IPS DF 6.9 (cell line): ENCODE data around the gene ZNF750.

Experiments used
- DNase-seq: peaks from one replicate; pipeline ENCODE4 v3.0.0-alpha.2; 2013; ENCODE audit warnings: low read depth, low spot score
- H3K27ac ChIP-seq: one replicate; pipeline ENCODE4 v1.5.1; 2013; ENCODE audit warnings: low read length, control low read depth
- H3K27me3 ChIP-seq: 2 replicates; pipeline ENCODE4 v1.6.1; 2013; ENCODE audit warnings: mild to moderate bottlenecking, low read length; ENCODE audit not compliant: control insufficient read depth, insufficient read depth
- H3K36me3 ChIP-seq: 2 replicates; pipeline ENCODE4 v1.6.1; 2013; ENCODE audit warnings: low read length; ENCODE audit not compliant: control insufficient read depth, insufficient read depth
- H3K4me1 ChIP-seq: 2 replicates; pipeline ENCODE4 v1.6.1; 2013; ENCODE audit warnings: low read length; ENCODE audit not compliant: control insufficient read depth, insufficient read depth
- H3K4me3 ChIP-seq: 2 replicates; pipeline ENCODE4 v1.5.1; 2013; ENCODE audit warnings: mild to moderate bottlenecking, low read length
- H3K9me3 ChIP-seq: 2 replicates; pipeline ENCODE4 v1.6.1; 2013; ENCODE audit warnings: low read length, inconsistent platforms; ENCODE audit not compliant: control insufficient read depth, insufficient read depth
- WGBS: extraction: QIAGEN DNeasy Blood & Tissue Kit; methylation state at CpG from one replicate; pipeline ENCODE4 v1.1.7; 2013; ENCODE audit warnings: mixed read lengths, missing lambda C conversion rate; ENCODE audit not compliant: insufficient read length, insufficient coverage; 5-methylcytosine and 5-hydroxymethylcytosine counted together

The ZNF750 gene

DNA sequence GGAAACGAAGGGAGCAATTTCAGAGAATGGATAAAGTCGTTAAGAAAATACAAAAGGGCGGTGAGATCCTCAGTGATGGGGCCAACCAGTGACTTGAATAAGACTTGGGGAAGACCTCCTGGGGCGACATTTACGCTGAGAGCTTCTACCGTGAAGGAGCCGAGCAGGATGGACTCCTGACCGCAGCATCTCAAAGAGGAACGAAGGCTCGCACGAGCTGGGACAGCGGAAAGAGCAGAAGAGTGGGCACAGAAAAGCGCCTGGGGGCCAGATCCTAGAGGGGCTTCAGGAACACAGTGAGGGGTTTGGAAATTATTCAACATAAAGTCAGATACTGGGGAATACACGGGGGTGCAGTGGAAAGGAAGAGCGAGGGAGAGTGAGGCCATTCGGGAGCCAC, 17.5 kb downstream of the ZNF750 start:
- Histone ChIP-seq H3K4me1 (peaks cover 1% of the 10 kb centered on the region; the same call in 1 of the 2 replicates), H3K9me3 (no peaks in the 10 kb centered on the region; the same call in 1 of the 2 replicates), H3K36me3 (peaks cover 9% of the 10 kb centered on the region; the same call in 1 of the 2 replicates), H3K27me3 (no peaks in the 10 kb centered on the region), H3K27ac (no peak overlapping the region), H3K4me3 (no peak overlapping the region)
- no peak for DNase-seq
- WGBS: no CpG with 5 or more reads among the region's 16 CpGs

DNA sequence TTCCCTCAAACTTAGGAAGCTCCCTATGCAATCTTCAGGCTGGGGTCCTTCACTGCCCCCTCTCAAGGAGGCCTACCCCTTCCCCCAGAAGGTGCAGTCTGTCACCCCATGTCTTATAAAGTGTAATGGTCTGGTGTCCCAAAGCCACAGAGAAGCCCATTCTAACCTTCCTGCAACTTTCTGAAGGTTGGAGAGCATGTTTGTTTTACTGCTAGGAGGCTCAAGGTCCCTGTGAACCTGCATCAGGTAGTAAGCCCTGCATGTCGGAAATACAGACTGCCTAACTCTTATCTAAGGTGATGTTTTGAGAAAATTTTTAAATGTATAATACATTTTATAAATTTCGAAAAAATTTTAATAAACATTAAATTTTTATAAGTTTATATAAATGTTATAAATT, 18.3 kb downstream of the ZNF750 start:
- no peak overlapping the region for H3K27ac ChIP-seq
- H3K9me3 ChIP-seq: no peaks in the 10 kb centered on the region; the same call in 1 of the 2 replicates
- H3K27me3 ChIP-seq: no peaks in the 10 kb centered on the region
- H3K4me3 ChIP-seq: no peak overlapping the region
- no CpG with 5 or more reads among the region's 2 CpGs for WGBS
- H3K36me3 ChIP-seq: peaks cover 9% of the 10 kb centered on the region; the same call in 1 of the 2 replicates
- no peak for DNase-seq
- peaks cover 1% of the 10 kb centered on the region; the same call in 1 of the 2 replicates for H3K4me1 ChIP-seq

DNA sequence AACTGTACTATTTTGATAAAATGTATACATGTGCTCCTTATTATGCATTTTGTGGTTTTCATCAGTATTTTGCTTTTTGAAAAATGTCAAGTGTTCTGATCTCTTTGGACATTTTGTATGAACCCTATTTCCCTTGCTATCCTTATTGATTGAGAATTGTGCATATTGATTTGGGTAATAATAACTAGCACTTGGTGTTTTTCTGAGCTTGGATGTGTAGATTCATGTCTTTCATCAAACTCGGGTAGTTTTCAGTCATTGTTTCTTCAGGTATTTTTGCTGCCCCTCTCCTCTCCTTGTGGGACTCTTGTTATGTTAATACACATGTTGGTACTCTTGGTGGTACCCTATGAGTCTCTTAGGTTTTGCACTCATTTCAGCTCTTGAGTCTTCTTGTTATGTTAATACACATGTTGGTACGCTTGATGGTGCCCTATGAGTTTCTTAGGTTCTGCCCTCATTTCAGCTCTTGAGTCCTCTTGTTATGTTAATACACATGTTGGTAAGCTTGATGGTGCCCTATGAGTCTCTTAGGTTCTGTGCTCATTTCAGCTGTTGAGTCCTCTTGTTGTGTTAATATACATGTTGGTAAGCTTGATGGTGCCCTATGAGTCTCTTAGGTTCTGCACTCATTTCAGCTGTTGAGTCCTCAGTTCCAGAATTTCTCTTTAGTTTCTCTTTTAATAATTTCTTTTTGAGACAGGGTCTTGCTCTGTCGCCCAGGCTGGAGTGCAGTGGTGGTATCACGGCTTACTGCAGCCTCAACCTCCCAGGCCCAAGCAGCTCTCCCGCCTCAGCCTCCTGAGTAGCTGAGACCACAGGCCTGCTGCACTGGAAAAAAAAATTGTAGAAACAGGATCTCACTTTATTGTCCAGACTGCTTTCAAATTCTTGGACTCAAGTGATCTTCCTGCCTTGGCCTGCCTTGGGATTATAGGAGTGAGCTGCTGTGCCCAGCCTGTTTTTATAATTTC, 19.3 kb downstream of the ZNF750 start:
- no peak for DNase-seq
- Histone ChIP-seq H3K4me3 (no peak overlapping the region), H3K4me1 (peaks cover 1% of the 10 kb centered on the region; the same call in 1 of the 2 replicates), H3K36me3 (peaks cover 12% of the 10 kb centered on the region; the same call in 1 of the 2 replicates), H3K27me3 (no peaks in the 10 kb centered on the region), H3K9me3 (no peaks in the 10 kb centered on the region; the same call in 1 of the 2 replicates), H3K27ac (no peak overlapping the region)
- WGBS: no CpG with 5 or more reads among the region's 5 CpGs

DNA sequence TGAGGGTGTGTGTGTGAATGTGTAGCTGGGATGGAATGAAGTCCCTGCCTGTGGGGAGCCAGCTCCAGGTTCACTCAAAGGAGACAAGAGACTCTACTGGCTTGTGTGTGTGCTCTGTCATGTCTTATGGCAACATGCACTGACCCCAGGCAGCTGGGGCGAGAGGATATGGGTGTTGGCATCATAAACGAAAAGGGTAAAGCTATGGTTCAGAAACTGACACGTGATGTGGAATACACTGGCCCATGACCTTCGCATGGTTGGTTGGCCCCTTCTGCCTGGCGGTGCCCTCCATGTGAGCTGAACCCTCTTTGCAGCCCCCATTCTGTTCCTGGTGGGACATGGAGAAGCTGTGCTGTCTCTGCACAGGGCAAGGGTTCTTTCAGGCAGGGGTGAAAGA, 21.9 kb downstream of the ZNF750 start:
- DNase-seq: no peak
- H3K9me3 ChIP-seq: no peaks in the 10 kb centered on the region; the same call in 1 of the 2 replicates
- peaks cover 1% of the 10 kb centered on the region; the same call in 1 of the 2 replicates for H3K4me1 ChIP-seq
- peaks cover 18% of the 10 kb centered on the region for H3K36me3 ChIP-seq
- no peak overlapping the region for H3K27ac ChIP-seq
- no CpG with 5 or more reads among the region's 5 CpGs for WGBS
- H3K27me3 ChIP-seq: no peaks in the 10 kb centered on the region
- no peak overlapping the region for H3K4me3 ChIP-seq

DNA sequence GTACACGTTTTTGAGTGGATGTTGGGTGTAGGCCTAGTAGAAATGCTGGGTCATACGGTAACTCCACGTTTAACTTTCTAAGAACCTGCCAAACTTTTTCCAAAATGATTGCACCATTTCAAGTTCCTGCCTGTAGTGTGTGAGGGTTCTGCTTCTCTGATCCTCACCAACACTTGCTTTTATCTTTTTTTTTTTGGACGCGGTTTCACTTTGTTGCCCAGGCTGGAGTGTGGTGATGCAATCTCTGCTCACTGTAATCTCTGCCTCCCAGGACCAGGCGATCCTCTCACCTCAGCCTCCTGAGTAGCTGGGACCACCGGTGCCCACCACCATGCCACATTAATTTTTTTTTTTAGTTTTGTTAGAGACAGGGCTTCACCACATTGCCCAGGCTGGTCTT, 23.5 kb downstream of the ZNF750 start:
- Histone ChIP-seq H3K4me1 (no peaks in the 10 kb centered on the region; the same call in 1 of the 2 replicates), H3K36me3 (peaks cover 25% of the 10 kb centered on the region), H3K27me3 (no peaks in the 10 kb centered on the region), H3K27ac (no peak overlapping the region), H3K9me3 (no peaks in the 10 kb centered on the region; the same call in 1 of the 2 replicates), H3K4me3 (no peak overlapping the region)
- WGBS: no CpG with 5 or more reads among the region's 7 CpGs
- no peak for DNase-seq

DNA sequence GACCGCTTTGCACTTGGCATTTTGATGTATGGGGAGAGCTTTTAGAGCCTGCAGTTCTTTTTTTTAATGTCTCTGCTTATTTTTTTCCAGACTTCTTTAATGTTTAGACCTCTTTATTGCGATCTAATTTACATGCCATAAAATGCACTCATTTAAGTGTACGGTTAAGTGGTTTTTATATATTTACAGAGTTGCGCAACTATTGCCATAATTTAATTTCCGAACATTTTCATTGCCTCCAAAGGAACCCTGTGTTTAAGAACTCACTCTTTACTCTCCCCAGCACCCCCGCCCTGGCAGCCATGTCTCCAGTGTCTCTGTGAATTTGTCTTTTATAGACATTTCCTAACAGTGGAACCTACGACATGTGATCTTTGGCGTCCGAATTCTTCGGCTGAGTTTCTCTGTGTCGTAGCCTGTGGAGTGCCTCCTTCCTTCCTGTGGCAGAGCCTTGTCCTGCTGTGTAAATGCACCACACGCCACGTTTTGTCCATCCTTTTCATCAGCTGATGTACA, 24.0 kb downstream of the ZNF750 start:
- no peak for DNase-seq
- Histone ChIP-seq H3K36me3 (peaks cover 28% of the 10 kb centered on the region), H3K27ac (no peak overlapping the region)

DNA sequence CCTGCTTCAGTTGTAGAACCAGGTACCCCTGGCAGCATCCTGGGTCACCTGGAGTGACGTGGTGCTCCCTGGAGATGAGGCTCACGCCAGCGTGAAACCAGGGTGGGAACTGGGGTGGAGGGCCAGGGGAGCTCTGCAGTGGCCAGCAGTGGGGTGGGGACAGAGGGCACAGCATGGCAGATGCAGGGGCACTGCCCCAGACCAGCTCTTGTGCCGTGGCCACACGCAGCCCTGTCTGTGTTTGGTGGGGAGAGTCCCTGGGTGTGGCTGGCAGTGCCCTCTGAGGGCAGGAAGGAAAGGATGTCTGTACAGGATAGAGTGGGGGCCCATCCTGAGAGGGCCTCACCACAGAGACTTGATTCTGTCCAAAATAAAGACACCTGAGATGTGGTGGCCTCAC, 24.5 kb downstream of the ZNF750 start:
- no peak for DNase-seq
- H3K4me1 ChIP-seq: no peaks in the 10 kb centered on the region
- H3K27me3 ChIP-seq: no peaks in the 10 kb centered on the region
- no CpG with 5 or more reads among the region's 5 CpGs for WGBS
- H3K36me3 ChIP-seq: peaks cover 33% of the 10 kb centered on the region
- H3K9me3 ChIP-seq: no peaks in the 10 kb centered on the region; the same call in 1 of the 2 replicates
- H3K27ac ChIP-seq: no peak overlapping the region
- H3K4me3 ChIP-seq: no peak overlapping the region

More for the DNA sequence above, 24.0 kb downstream of the ZNF750 start:
- WGBS: no CpG with 5 or more reads among the region's 13 CpGs
- Histone ChIP-seq H3K27me3 (no peaks in the 10 kb centered on the region), H3K4me3 (no peak overlapping the region), H3K9me3 (no peaks in the 10 kb centered on the region; the same call in 1 of the 2 replicates), H3K4me1 (no peaks in the 10 kb centered on the region)

DNA sequence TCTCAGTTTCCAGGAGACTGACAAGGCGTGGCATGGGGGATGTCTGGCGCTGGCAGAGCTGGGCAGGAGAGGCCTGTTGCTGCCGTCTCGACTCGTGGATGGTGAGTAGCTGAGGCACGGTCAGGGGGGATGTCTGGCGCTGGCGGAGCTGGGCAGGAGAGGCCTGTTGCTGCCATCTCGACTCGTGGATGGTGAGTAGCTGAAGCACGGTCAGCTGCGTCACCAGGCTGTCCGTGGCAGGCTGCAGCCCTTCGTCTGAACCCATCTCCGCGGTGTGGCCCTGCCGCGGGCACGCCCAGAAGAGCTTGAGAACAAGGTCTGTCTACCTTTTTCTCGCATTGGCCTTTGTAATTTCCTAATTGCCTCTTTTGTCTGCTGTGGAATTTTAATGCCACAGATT, 25.0 kb downstream of the ZNF750 start:
- no peak overlapping the region for H3K27ac ChIP-seq
- H3K27me3 ChIP-seq: no peaks in the 10 kb centered on the region
- H3K4me1 ChIP-seq: no peaks in the 10 kb centered on the region
- peaks cover 33% of the 10 kb centered on the region for H3K36me3 ChIP-seq
- H3K4me3 ChIP-seq: no peak overlapping the region
- no peaks in the 10 kb centered on the region for H3K9me3 ChIP-seq
- DNase-seq: no peak
- WGBS: no CpG with 5 or more reads among the region's 20 CpGs

DNA sequence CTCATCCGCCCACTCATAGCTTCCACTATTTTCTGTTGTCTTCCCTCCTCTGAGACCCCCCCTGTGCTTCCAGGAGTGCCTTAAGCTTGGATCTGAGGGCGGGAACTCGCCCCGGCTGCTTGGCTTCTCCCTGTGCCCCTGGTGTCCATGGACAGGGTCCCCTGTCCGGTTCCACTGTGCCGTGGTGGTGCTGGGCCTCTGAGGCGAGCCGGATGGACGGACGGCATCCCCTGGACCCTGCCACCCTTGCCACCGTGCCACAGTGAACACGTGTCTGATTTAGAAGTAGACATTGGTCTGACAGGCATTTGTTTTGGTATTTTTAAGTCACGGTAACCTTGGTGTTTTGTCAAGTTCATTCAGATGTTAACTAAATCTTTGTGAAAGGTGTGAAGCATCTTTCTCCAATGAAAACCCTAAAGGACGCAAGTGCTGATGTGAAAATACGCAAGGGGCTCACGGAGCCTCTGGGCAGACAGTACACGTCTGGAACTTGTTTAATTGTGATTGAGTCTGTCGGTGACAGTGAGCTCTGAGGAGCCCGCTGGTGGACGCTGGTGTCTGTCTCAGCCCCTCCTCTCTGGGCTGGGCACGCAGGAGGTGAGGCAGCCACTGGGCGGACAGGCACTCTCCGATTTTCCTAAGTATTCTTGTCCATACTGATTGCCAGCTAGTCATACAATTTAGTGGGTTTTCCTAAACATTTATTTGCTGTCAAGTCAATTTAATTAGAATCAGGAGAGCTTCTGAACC, 26.3 kb downstream of the ZNF750 start:
- 100% methylated on average over 1 of the region's 23 CpGs for WGBS
- no peaks in the 10 kb centered on the region for H3K27me3 ChIP-seq
- H3K36me3 ChIP-seq: peaks cover 40% of the 10 kb centered on the region
- no peak for DNase-seq
- H3K4me1 ChIP-seq: no peaks in the 10 kb centered on the region
- no peaks in the 10 kb centered on the region for H3K9me3 ChIP-seq
- no peak overlapping the region for H3K27ac ChIP-seq
- no peak overlapping the region for H3K4me3 ChIP-seq

DNA sequence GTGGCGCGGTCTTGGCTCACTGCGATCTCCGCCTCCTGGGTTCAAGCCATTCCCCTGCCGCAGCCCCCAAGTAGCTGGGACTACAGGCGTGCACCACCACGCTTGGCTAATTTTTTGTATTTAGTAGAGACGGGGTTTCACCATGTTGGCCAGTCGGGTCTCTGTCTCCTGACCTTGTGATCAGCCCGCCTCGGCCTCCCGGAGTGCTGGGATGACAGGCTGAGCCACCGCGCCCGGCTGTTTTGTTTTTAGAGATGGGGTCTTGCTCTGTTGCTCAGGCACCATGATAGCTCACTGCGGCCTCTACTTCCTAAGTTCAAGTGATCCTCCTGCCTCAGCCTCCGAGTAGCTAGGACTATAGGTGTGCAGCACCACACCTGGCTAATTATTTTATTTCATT, 27.2 kb downstream of the ZNF750 start:
- H3K36me3 ChIP-seq: peaks cover 38% of the 10 kb centered on the region
- no peak overlapping the region for H3K4me3 ChIP-seq
- WGBS: no CpG with 5 or more reads among the region's 17 CpGs
- H3K4me1 ChIP-seq: no peaks in the 10 kb centered on the region
- H3K9me3 ChIP-seq: no peaks in the 10 kb centered on the region
- no peak overlapping the region for H3K27ac ChIP-seq
- H3K27me3 ChIP-seq: no peaks in the 10 kb centered on the region
- no peak for DNase-seq
